PC-9 (cell line): Measurements from ENCODE around the gene CIAPIN1. TPM values are rescaled to one million over a fixed set of nuclear protein-coding genes. Genes with fewer than 3 reads are reported as not detected.

Experiments used
- BruUV-seq: library from RNA; stranded (reverse); fragments of 400-500 nt; replicated peaks from 2 replicates; lab custom pipeline; 2021; lab: Mats Ljungman, UMichigan
- CTCF ChIA-PET: fragments of 300-600 bp; sonication (Branson Sonifier 250); formaldehyde crosslinking; loops from one replicate; lab custom pipeline; 2022; ENCODE audit warnings: antibody characterized with exemption; lab: Charles Lee
- POLR2A ChIA-PET: fragments of 300-600 bp; sonication (Branson Sonifier 250); formaldehyde crosslinking; loops from one replicate; lab custom pipeline; 2022; ENCODE audit warnings: antibody characterized with exemption; ENCODE audit not compliant: unreplicated experiment; lab: Charles Lee
- DNase-seq, 2 experiments: peaks; one replicate each; pipeline versions ENCODE4 v3.0.0 to v3.0.0-alpha.2; 2015 to 2022; ENCODE audit warnings: mixed read lengths in 1 of 2
- H2AFZ ChIP-seq: fragments of 200-600 bp; sonication (generic); 2 replicates; pipeline ENCODE4 v1.8.1; 2017; ENCODE audit warnings: antibody characterized with exemption
- H3F3A ChIP-seq: fragments of 200-600 bp; sonication (generic); 2 replicates; pipeline ENCODE4 v1.8.1; 2017; ENCODE audit warnings: antibody characterized with exemption, mild to moderate bottlenecking, low read depth; ENCODE audit not compliant: insufficient read depth
- H3K27ac ChIP-seq: fragments of 200-600 bp; sonication (generic); 2 replicates; pipeline ENCODE4 v1.6.1; 2016; ENCODE audit warnings: mixed run types
- H3K27me3 ChIP-seq: fragments of 200-600 bp; sonication (generic); 2 replicates; pipeline ENCODE4 v1.6.1; 2016; ENCODE audit warnings: low read depth, mixed run types; ENCODE audit not compliant: insufficient read depth
- H3K36me3 ChIP-seq: fragments of 200-600 bp; sonication (generic); 2 replicates; pipeline ENCODE4 v1.6.1; 2016; ENCODE audit warnings: low read depth, mixed run types
- H3K4me1 ChIP-seq: fragments of 200-600 bp; sonication (generic); replicated peaks from 2 replicates; pipeline ENCODE4 v1.6.1; 2016; ENCODE audit warnings: mixed run types; ENCODE audit not compliant: insufficient read depth
- H3K4me2 ChIP-seq: fragments of 200-600 bp; sonication (generic); 2 replicates; pipeline ENCODE4 v1.6.1; 2017; ENCODE audit warnings: mixed run types
- H3K4me3 ChIP-seq: fragments of 200-600 bp; sonication (generic); 2 replicates; pipeline ENCODE4 v1.6.1; 2016; ENCODE audit warnings: mixed run types
- H3K79me2 ChIP-seq: fragments of 200-600 bp; sonication (generic); 2 replicates; pipeline ENCODE4 v1.6.1; 2017; ENCODE audit warnings: low read depth, mixed run types
- H3K9me2 ChIP-seq: fragments of 200-600 bp; sonication (generic); 2 replicates; pipeline ENCODE4 v1.8.1; 2017; ENCODE audit warnings: mild to moderate bottlenecking; ENCODE audit not compliant: insufficient read depth
- H3K9me3 ChIP-seq: fragments of 200-600 bp; sonication (generic); 2 replicates; pipeline ENCODE4 v1.8.1; 2016; ENCODE audit warnings: low read depth; ENCODE audit not compliant: insufficient read depth
- H4K20me1 ChIP-seq: fragments of 200-600 bp; sonication (generic); 2 replicates; pipeline ENCODE4 v1.8.1; 2017; ENCODE audit not compliant: insufficient read depth
- CTCF ChIP-seq: fragments of 200-600 bp; sonication (generic); conservative IDR thresholded peaks from 2 replicates; pipeline ENCODE4 v1.6.1; 2017; ENCODE audit warnings: mixed run types, antibody characterized with exemption, mild to moderate bottlenecking, moderate library complexity
- EZH2 ChIP-seq: fragments of 200-600 bp; sonication (generic); IDR thresholded peaks from 2 replicates; pipeline ENCODE4 v1.8.0; 2017; ENCODE audit warnings: antibody characterized with exemption, low read depth
- intact Hi-C: fragments of 100-400 bp; cut with micrococcal nuclease; formaldehyde crosslinking; loops from one replicate; pipeline ENCODE4 v1.10.0; 2022; ENCODE audit not compliant: unreplicated experiment
- total RNA-seq: library from RNA; stranded (reverse); gene quantifications from 2 replicates; pipeline ENCODE4 v1.2.3, GENCODE V29; 2021

CIAPIN1 gene
- total RNA-seq, 1 experiment from 2014 or later = 51.4 TPM

GRCh38 chr16:57472665-57473060 lies 25.5 kb upstream of the CIAPIN1 start:
- Histone ChIP-seq H3K79me2 (no peaks in the 10 kb centered on the region), H3K4me1 (no peaks in the 10 kb centered on the region), H3K9me2 (no peaks in the 10 kb centered on the region), H4K20me1 (no peaks in the 10 kb centered on the region), H3K9me3 (no peaks in the 10 kb centered on the region), H3K4me3 (no peak overlapping the region), H3K27ac (no peak overlapping the region), H3K36me3 (peaks cover 12% of the 10 kb centered on the region; the same call in 1 of the 2 replicates), H3K27me3 (no peaks in the 10 kb centered on the region), H2AFZ (no peak overlapping the region), H3K4me2 (no peak overlapping the region), H3F3A (no peaks in the 10 kb centered on the region)
- intact Hi-C loops = no loop called here
- ChIA-PET CTCF (no interaction called here), POLR2A (no interaction called here)
- no TSS peak for BruUV-seq
- TF ChIP-seq CTCF = no peak
- no peak for TF ChIP-seq EZH2
- no peak for DNase-seq

- H3K9me2 ChIP-seq = no peaks in the 10 kb centered on the region
- no TSS peak for BruUV-seq
- ChIA-PET POLR2A (no interaction called here), CTCF (no interaction called here)
- H3K4me2 ChIP-seq = no peak overlapping the region
- no peak for DNase-seq
- no peaks in the 10 kb centered on the region for H3K27me3 ChIP-seq
- peaks cover 12% of the 10 kb centered on the region; the same call in 1 of the 2 replicates for H3K36me3 ChIP-seq
- no peak overlapping the region for H2AFZ ChIP-seq
- no peaks in the 10 kb centered on the region for H3K9me3 ChIP-seq
- H3K79me2 ChIP-seq = no peaks in the 10 kb centered on the region
- TF ChIP-seq EZH2 (no peak), CTCF (no peak)
- H3K4me3 ChIP-seq = no peak overlapping the region
- no peaks in the 10 kb centered on the region for H4K20me1 ChIP-seq
- intact Hi-C loops = no loop called here
- H3K4me1 ChIP-seq = no peaks in the 10 kb centered on the region
- no peaks in the 10 kb centered on the region for H3F3A ChIP-seq
- H3K27ac ChIP-seq = no peak overlapping the region
These were observed 24.9 kb upstream of the CIAPIN1 start for GRCh38 chr16:57471852-57472664.

- CTCF ChIA-PET = no interaction called here
- TF ChIP-seq CTCF (no peak), EZH2 (no peak)
- Histone ChIP-seq H3K4me1 (no peaks in the 10 kb centered on the region), H2AFZ (no peak overlapping the region), H3K4me3 (no peak overlapping the region), H4K20me1 (no peaks in the 10 kb centered on the region), H3F3A (no peaks in the 10 kb centered on the region), H3K27me3 (no peaks in the 10 kb centered on the region), H3K9me3 (no peaks in the 10 kb centered on the region), H3K9me2 (no peaks in the 10 kb centered on the region), H3K79me2 (no peaks in the 10 kb centered on the region), H3K4me2 (no peak overlapping the region), H3K36me3 (peaks cover 12% of the 10 kb centered on the region; the same call in 1 of the 2 replicates), H3K27ac (no peak overlapping the region)
- intact Hi-C loops = no loop called here
- POLR2A ChIA-PET = no interaction called here
- BruUV-seq = no TSS peak
- no peak for DNase-seq
These were observed 24.0 kb upstream of the CIAPIN1 start for GRCh38 chr16:57471209-57471608.
